ENCODE results near the gene PTPRO.

DNA sequence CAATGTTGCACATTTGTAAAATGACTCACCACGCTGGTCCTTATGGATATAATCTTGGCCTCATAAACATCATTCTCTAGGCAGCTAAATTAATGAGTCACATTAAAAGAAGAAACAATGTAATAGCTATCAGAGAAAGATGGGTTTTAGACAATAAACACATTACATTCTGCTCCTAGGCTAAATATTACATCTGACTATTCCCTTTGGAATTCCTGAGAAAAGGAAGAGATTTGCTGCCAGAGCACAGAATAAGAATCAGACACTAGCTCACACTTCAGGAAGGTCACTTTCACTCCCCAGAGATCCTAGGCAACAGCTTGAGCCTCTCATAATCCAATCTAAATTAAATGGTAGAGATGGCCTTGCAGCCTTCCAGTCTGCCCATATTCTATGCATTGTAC lies 218.2 kb downstream of the PTPRO start:
- TF ChIP-seq, protein P1, sequence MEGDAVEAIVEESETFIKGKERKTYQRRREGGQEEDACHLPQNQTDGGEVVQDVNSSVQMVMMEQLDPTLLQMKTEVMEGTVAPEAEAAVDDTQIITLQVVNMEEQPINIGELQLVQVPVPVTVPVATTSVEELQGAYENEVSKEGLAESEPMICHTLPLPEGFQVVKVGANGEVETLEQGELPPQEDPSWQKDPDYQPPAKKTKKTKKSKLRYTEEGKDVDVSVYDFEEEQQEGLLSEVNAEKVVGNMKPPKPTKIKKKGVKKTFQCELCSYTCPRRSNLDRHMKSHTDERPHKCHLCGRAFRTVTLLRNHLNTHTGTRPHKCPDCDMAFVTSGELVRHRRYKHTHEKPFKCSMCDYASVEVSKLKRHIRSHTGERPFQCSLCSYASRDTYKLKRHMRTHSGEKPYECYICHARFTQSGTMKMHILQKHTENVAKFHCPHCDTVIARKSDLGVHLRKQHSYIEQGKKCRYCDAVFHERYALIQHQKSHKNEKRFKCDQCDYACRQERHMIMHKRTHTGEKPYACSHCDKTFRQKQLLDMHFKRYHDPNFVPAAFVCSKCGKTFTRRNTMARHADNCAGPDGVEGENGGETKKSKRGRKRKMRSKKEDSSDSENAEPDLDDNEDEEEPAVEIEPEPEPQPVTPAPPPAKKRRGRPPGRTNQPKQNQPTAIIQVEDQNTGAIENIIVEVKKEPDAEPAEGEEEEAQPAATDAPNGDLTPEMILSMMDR (IDR thresholded peaks at IDR 0.05; ENCODE audit: low read depth, low read length): no peak
- no peak for TF ChIP-seq EZH2phosphoT487 (IDR thresholded peaks at IDR 0.05; ENCODE audit: low read depth)
